ENCODE measurements around the gene CFAP77. TPM values are rescaled to one million over a fixed set of nuclear protein-coding genes. Genes with fewer than 3 reads are reported as not detected.

Gene CFAP77
- total RNA-seq, 4 donors from 2014 or later: not detected

GRCh38 chr9:132406554-132407122 lies 3.4 kb upstream of the CFAP77 start, which contains the start of gene TTF1:
Gene TTF1 (minus strand): TSS chr9:132406840. CDS start chr9:132402821, 4,019 bp downstream.
- TF ChIP-seq CTCF (IDR thresholded peaks at IDR 0.05) (no peak), EP300 (IDR thresholded peaks at IDR 0.05) (no peak), POLR2AphosphoS5 (IDR thresholded peaks at IDR 0.05) (peak; percentile 82 to 91)
- peaks cover 38 to 51% (median 44%) of the 10 kb centered on the region in 4 donors for H3K4me1 ChIP-seq
- peaks cover 0 to 25% (median 19%) of the 10 kb centered on the region in 4 donors for H3K27me3 ChIP-seq
- H3K9me3 ChIP-seq: no peaks in the 10 kb centered on the region
- peak within 1 kb of the TSS; percentile 69 to 84 (median 74) for H3K4me3 ChIP-seq
- DNase-seq (ENCODE audit: extremely low spot score): peak; percentile 97
- intact Hi-C loops (cut with DNase I): no loop called here
- peaks cover 7 to 22% (median 17%) of the 10 kb centered on the region in 4 donors for H3K36me3 ChIP-seq
- 2% methylated on average over 30 of the region's 33 CpGs for WGBS
- peak within 1 kb of the TSS; percentile 28 to 65 (median 50) for H3K27ac ChIP-seq (replicated peaks in 1 of 4)

- TF ChIP-seq POLR2A (IDR thresholded peaks at IDR 0.05; ENCODE audit: low read depth) (no peak), EP300 (IDR thresholded peaks at IDR 0.05) (no peak), POLR2AphosphoS5 (IDR thresholded peaks at IDR 0.05) (no peak), CTCF (IDR thresholded peaks at IDR 0.05) (no peak)
- H3K4me1 ChIP-seq: peaks cover 38 to 51% (median 44%) of the 10 kb centered on the region in 4 donors
- H3K27ac ChIP-seq (replicated peaks in 1 of 4): peak overlapping the region in 1 of 4 donors; percentile 28
- no peak for DNase-seq (ENCODE audit: extremely low spot score)
- H3K27me3 ChIP-seq: peaks cover 0 to 30% (median 24%) of the 10 kb centered on the region in 4 donors
- intact Hi-C loops (cut with DNase I): no loop called here
- WGBS: 82% methylated on average over 2 of the region's 2 CpGs
- peak overlapping the region; percentile 69 to 84 (median 74) for H3K4me3 ChIP-seq
- no peaks in the 10 kb centered on the region for H3K9me3 ChIP-seq
- peaks cover 3 to 17% (median 12%) of the 10 kb centered on the region in 4 donors for H3K36me3 ChIP-seq
Observed at GRCh38 chr9:132407196-132407595, 2.8 kb upstream of the CFAP77 start.

DNA sequence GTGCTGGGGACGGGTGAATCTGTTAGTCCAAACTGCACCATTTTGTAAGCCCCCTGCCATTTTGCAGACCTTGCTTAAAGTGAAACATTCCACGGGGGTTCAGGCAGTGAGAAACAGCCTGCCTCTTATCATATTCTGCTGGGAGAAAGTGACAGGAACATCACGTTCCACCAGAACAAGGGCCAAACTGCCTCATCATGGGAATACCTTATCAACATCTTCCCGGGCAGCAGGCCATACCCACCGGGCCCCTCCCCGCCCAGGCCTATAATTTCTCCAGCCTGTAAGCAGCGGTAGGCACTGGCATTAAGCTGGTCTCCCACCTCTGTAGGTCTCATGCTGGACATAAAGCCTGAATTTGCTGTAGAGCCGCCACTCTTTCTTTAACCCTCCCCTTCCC lies 1.5 kb upstream of the CFAP77 start:
- no peaks in the 10 kb centered on the region for H3K9me3 ChIP-seq
- no peak for DNase-seq (ENCODE audit: extremely low spot score)
- TF ChIP-seq POLR2AphosphoS5 (IDR thresholded peaks at IDR 0.05) (no peak), CTCF (IDR thresholded peaks at IDR 0.05) (no peak), EP300 (IDR thresholded peaks at IDR 0.05) (no peak), POLR2A (IDR thresholded peaks at IDR 0.05; ENCODE audit: low read depth) (no peak)
- H3K4me1 ChIP-seq: peaks cover 38 to 51% (median 44%) of the 10 kb centered on the region in 4 donors
- H3K27me3 ChIP-seq: peaks cover 0 to 44% (median 30%) of the 10 kb centered on the region in 4 donors
- no peak overlapping the region for H3K27ac ChIP-seq (replicated peaks in 1 of 4)
- WGBS: 86% methylated on average over 8 of the region's 8 CpGs
- intact Hi-C loops (cut with DNase I): no loop called here
- H3K4me3 ChIP-seq: no peak overlapping the region
- H3K36me3 ChIP-seq: peaks cover 0 to 5% (median under 1%) of the 10 kb centered on the region in 4 donors

DNA sequence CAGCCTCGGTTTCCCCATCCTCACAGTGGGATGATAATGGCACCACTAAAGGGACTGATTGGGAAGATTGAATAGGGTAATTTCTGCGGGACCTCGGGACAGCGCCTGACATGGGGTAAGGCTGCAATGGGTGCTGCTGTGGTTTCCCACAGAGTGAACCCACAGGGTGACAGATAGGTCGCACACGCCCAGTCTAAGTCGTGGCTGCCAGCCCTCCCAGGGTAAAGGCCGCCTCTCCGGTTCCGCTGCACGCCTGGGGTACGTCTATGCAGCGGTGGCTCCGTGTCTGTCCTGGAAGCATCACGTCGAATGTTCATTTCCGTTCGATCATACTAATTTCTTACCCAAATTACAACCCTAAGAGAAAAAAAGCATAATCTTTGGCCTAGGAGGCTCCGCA lies 631 bp downstream of the CFAP77 start:
- Histone ChIP-seq H3K9me3 (no peaks in the 10 kb centered on the region), H3K27me3 (peaks cover 0 to 65% (median 37%) of the 10 kb centered on the region in 4 donors), H3K27ac (replicated peaks in 1 of 4) (no peak overlapping the region), H3K4me3 (peak overlapping the region; percentile 53 to 66 (median 54)), H3K36me3 (no peaks in the 10 kb centered on the region), H3K4me1 (peaks cover 32 to 37% (median 34%) of the 10 kb centered on the region in 4 donors)
- TF ChIP-seq POLR2A (IDR thresholded peaks at IDR 0.05; ENCODE audit: low read depth) (no peak), CTCF (IDR thresholded peaks at IDR 0.05) (no peak), EP300 (IDR thresholded peaks at IDR 0.05) (no peak), POLR2AphosphoS5 (IDR thresholded peaks at IDR 0.05) (no peak)
- DNase-seq (ENCODE audit: extremely low spot score): no peak
- intact Hi-C loops (cut with DNase I): loop anchor here (10.0 kb wide), 1 partner anchor 394 kb away; no protein-coding TSS in a partner anchor
- 25% methylated on average over 17 of the region's 19 CpGs for WGBS
